WI38 (cell line): ENCODE data around the gene UGT1A5.

Experiments
- H3K4me3 ChIP-seq: 2 replicates; pipeline ENCODE4 v1.5.1; 2011; ENCODE audit warnings: low read depth, mild to moderate bottlenecking, control low read depth, low read length
- TF ChIP-seq, protein P1 (sequence below): IDR thresholded peaks from 2 replicates; pipeline ENCODE4 v1.5.1; 2012; ENCODE audit warnings: low read depth, mild to moderate bottlenecking, control low read depth, low read length

UGT1A5 gene

GRCh38 chr2:233706720-233707119 lies 6.0 kb upstream of the UGT1A5 start:
- no peak overlapping the region for H3K4me3 ChIP-seq
- TF ChIP-seq, protein P1, sequence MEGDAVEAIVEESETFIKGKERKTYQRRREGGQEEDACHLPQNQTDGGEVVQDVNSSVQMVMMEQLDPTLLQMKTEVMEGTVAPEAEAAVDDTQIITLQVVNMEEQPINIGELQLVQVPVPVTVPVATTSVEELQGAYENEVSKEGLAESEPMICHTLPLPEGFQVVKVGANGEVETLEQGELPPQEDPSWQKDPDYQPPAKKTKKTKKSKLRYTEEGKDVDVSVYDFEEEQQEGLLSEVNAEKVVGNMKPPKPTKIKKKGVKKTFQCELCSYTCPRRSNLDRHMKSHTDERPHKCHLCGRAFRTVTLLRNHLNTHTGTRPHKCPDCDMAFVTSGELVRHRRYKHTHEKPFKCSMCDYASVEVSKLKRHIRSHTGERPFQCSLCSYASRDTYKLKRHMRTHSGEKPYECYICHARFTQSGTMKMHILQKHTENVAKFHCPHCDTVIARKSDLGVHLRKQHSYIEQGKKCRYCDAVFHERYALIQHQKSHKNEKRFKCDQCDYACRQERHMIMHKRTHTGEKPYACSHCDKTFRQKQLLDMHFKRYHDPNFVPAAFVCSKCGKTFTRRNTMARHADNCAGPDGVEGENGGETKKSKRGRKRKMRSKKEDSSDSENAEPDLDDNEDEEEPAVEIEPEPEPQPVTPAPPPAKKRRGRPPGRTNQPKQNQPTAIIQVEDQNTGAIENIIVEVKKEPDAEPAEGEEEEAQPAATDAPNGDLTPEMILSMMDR = no peak

GRCh38 chr2:233707940-233708644 lies 4.6 kb upstream of the UGT1A5 start:
- H3K4me3 ChIP-seq = no peak overlapping the region
- TF ChIP-seq, protein P1 = no peak

- TF ChIP-seq, protein P1 = no peak
- no peak overlapping the region for H3K4me3 ChIP-seq
Measured at GRCh38 chr2:233708942-233709341, 3.8 kb upstream of the UGT1A5 start.

GRCh38 chr2:233711312-233712008 lies 1.2 kb upstream of the UGT1A5 start:
- H3K4me3 ChIP-seq = no peak overlapping the region
- TF ChIP-seq, protein P1 = peak; percentile 89

- no peak overlapping the region for H3K4me3 ChIP-seq
- TF ChIP-seq, protein P1 = no peak
Measured at GRCh38 chr2:233713262-233713615, 532 bp downstream of the UGT1A5 start.

DNA sequence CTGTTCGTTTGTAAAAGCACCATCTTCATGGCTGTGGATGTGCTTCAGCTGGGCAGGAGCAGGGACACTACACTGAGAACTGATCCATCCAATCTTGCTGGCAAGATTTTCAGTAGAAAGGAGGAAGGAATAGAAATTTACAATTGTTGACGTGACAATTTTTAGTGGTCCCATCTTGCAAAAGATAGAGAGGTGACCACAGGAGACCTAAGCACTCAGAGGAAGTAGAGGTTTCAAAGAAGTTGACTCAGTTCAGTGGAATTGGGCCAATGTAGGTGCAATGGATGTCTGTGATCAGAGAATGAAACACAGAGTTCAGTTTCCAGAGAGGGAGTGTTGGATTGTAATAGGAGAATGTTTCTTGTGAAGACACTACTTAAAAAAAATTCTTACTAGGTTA lies 1.4 kb downstream of the UGT1A5 start:
- TF ChIP-seq, protein P1 = no peak
- no peak overlapping the region for H3K4me3 ChIP-seq

GRCh38 chr2:233718552-233718951 lies 5.8 kb downstream of the UGT1A5 start, which contains the start of gene UGT1A4:
UGT1A4 (plus strand) TSS chr2:233718736; CDS start chr2:233718821, 85 bp downstream.
- TF ChIP-seq, protein P1 = no peak

More at GRCh38 chr2:233718552-233718951, 5.8 kb downstream of the UGT1A5 start, which contains the start of gene UGT1A4:
- H3K4me3 ChIP-seq = no peak within 1 kb of the TSS
